NCI-H510A treated with DMSO at 0.1 percent for 48 hours (cell line): ENCODE measurements around the gene COX20.

Source experiments
- DNase-seq: peaks from one replicate; lab custom pipeline; 2025; lab: John Stamatoyannopoulos, UW

The COX20 gene

GRCh38 chr1:244851546-244852231, 16.2 kb downstream of the COX20 start:
- DNase-seq: no peak

- DNase-seq: no peak
Measured at GRCh38 chr1:244852694-244853093, 17.2 kb downstream of the COX20 start.

GRCh38 chr1:244854166-244854565, 18.7 kb downstream of the COX20 start:
- DNase-seq: no peak

- DNase-seq: no peak
Measured at GRCh38 chr1:244854865-244855578, 19.6 kb downstream of the COX20 start.

GRCh38 chr1:244857761-244858160, 22.3 kb downstream of the COX20 start:
- DNase-seq: no peak

GRCh38 chr1:244858357-244858756, 22.9 kb downstream of the COX20 start:
- DNase-seq: no peak

- no peak for DNase-seq
Measured at GRCh38 chr1:244860078-244860477, 24.6 kb downstream of the COX20 start.

GRCh38 chr1:244860914-244861610, 25.6 kb downstream of the COX20 start:
- DNase-seq: no peak

GRCh38 chr1:244861683-244862082, 26.2 kb downstream of the COX20 start:
- DNase-seq: no peak

GRCh38 chr1:244862354-244862698, 26.9 kb downstream of the COX20 start:
- no peak for DNase-seq

- DNase-seq: peak; percentile 70
Measured at GRCh38 chr1:244862699-244863490, 27.4 kb downstream of the COX20 start.

GRCh38 chr1:244863491-244864252, 28.2 kb downstream of the COX20 start:
- no peak for DNase-seq

- peak; percentile 87 for DNase-seq
Measured at GRCh38 chr1:244864253-244865027, 29.0 kb downstream of the COX20 start, which contains the start of gene HNRNPU. HNRNPU (minus strand) TSS chr1:244864543; CDS start chr1:244864307, 236 bp downstream.

GRCh38 chr1:244865028-244865371, 29.5 kb downstream of the COX20 start:
- DNase-seq: peak; percentile 73

GRCh38 chr1:244865820-244866219, 30.4 kb downstream of the COX20 start:
- DNase-seq: no peak

- DNase-seq: no peak
Measured at GRCh38 chr1:244866355-244866754, 30.9 kb downstream of the COX20 start.

GRCh38 chr1:244868484-244869363, 33.3 kb downstream of the COX20 start:
- DNase-seq: no peak

GRCh38 chr1:244869364-244869827, 33.9 kb downstream of the COX20 start:
- DNase-seq: no peak

GRCh38 chr1:244869950-244870349, 34.5 kb downstream of the COX20 start:
- no peak for DNase-seq
